HG03039 (cell line): ENCODE measurements around the gene ANP32D.
"Not testable (repeated sequence)": the region's sequence is repeated elsewhere in the genome, so short reads cannot be mapped to it uniquely, and the experiment has no call there.

Experiments
- ATAC-seq: cut with Tn5 transposase; IDR thresholded peaks from one replicate; pipeline ENCODE4 v1.9.1; 2021; ENCODE audit warnings: mild to moderate bottlenecking, moderate library complexity; ENCODE audit not compliant: unreplicated experiment

ANP32D gene

DNA sequence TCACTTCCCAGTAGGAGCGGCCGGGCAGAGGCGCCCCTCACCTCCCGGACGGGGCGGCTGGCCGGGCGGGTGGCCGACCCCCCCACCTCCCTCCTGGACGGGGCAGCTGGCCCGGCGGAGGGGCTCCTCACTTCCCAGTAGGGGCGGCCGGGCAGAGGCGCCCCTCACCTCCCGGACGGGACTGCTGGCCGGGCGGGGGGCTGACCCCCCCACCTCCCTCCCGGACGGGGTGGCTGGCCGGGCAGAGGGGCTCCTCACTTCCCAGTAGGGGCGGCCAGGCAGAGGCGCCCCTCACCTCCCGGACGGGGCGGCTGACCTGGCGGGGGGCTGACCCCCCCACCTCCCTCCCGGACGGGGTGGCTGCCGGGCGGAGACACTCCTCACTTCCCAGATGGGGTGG is 27.9 kb downstream of the ANP32D start:
- ATAC-seq = not testable (repeated sequence)

GRCh38 chr12:48506836-48507235 is 34.5 kb downstream of the ANP32D start:
- ATAC-seq = not testable (repeated sequence)

DNA sequence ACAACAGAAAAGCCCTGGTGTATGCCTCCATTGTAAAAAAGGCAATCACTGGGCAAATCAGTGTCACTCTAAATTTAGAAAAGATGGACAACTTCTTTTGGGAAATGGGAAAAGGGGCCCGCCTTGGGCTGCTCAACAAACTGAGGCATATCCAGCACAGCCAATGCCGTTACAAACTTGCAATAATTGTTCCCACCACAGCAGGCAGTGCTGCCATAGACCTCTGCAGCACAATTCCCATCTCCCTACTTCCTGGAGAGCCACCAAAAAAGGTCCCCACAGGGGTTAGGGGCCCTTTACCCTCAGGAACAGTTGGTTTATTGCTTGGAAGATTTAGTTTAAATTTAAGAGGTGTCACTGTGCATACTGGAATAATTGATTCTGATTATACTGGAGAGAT is 36.6 kb downstream of the ANP32D start:
- ATAC-seq = no peak

DNA sequence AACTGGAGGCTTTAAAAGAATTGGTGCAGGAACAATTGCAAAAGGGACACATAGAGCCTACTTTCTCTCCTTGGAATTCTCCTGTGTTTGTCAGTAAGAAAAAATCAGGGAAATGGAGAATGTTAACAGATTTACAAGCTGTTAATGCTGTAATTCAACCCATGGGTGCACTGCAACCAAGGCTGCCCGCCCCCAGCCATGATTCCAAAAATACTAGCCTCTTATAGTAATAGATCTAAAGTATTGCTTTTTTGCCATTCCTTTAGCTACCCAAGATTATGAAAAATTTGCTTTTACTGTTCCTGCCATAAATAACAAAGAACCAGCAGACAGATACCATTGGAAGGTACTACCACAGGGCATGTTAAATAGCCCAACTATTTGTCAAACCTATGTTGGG is 37.8 kb downstream of the ANP32D start:
- ATAC-seq = no peak

- ATAC-seq = peak; percentile 73
Measured at GRCh38 chr12:48512855-48513254, 40.5 kb downstream of the ANP32D start.

GRCh38 chr12:48514728-48515127 is 42.4 kb downstream of the ANP32D start:
- no peak for ATAC-seq

DNA sequence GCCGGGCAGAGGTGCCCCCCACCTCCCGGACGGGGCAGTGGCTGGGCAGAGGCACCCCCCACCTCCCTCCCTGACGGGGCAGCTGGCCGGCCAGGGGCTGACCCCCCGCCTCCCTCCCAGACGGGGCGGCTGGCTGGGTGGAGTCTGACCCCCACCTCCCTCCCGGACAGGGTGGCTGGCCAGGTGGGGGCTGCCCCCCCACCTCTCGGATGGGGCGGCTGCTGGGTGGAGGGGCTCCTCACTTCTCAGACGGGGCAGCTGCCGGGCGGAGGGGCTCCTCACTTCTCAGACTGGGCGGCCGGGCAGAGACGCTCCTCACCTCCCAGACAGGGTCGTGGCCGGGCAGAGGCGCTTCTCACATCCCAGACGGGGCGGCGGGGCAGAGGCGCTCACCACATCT is 48.0 kb downstream of the ANP32D start:
- ATAC-seq = not testable (repeated sequence)
